Thoracic aorta endothelial cell (primary cell): ENCODE data around the gene FAM20C. TPM values are rescaled to one million over a fixed set of nuclear protein-coding genes. Genes with fewer than 3 reads are reported as not detected.

ENCODE experiments used
- total RNA-seq: library from RNA; depleted of rRNA; stranded (reverse); fragments of >200 nt; gene quantifications from 2 replicates; pipeline ENCODE4 v1.2.3, GENCODE V29; 2012

Gene FAM20C
- total RNA-seq = 15.1 and 16.1 TPM in 2 replicates

GRCh38 chr7:191981-192649, at the start of gene FAM20C:
Gene FAM20C, plus strand, starts transcription at chr7:192571. Its CDS starts 629 bp downstream, at chr7:193200.

GRCh38 chr7:289756-290553, 97.6 kb downstream of the FAM20C start, which contains the start of gene FOXL3:
Gene FOXL3, plus strand, starts transcription at chr7:290170. Its CDS starts 0 bp downstream, at chr7:290170.

Other genes with a start within 250 kb of the FAM20C start
- not detected in 2 replicates for gene FOXL3, start 97.6 kb downstream of the FAM20C start, total RNA-seq